ENCODE measurements around the gene SP140.
"Not testable (repeated sequence)": the region's sequence is repeated elsewhere in the genome, so short reads cannot be mapped to it uniquely, and the experiment has no call there.

The SP140 gene

DNA sequence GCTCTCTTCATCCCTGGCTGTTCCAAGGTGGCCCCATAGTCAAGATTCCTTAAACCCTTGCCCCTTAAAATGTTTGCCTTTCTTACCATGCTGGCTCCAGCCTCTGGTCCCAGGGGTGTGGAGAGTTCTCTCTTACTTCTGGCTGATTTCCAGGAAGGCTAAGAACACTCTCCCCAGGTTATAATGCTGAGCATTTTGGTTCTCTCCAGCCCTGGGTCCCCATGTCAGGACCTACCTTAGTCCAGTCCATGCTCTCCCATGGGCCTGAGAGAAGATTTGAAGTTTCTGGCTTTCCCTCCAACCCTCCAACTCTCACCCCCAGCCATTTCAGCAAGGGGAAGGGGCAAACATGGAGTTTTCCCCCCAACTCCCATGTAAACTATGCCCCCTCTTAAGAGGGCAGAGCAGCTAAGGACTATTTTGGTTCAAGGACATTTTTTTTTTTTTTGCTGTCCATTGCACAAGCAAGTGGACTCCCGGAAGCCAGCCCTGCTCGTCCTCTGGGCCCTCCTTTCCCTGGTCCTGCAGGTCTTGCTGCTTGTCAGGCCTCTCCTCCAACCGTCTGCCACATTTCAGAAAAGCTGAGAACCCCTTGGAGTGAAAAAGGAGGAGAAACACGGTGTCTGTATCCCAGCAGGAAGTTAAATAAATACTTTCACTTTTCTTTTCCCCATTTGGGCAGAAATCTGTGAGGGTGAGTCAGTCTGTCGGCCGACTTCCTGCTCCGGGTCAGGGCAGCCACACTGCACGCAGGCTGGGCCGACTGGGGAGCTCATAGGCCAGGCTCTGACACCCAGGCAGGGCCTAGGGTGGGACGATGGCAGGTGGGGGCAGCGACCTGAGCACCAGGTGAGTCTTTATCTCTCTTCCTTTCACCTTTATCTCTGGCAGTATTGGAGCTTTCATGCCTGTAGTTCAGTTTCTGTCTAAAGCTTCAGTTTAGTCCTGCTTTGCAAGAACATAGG, 101.2 kb downstream of the SP140 start, which contains the start of gene SP140L:
Gene SP140L (plus strand): TSS at position 741 of the 965 bp plus-strand sequence. CDS start 77 bp downstream, at position 818.
- peak; percentile 26 for DNase-seq (ENCODE audit: low spot score)

DNA sequence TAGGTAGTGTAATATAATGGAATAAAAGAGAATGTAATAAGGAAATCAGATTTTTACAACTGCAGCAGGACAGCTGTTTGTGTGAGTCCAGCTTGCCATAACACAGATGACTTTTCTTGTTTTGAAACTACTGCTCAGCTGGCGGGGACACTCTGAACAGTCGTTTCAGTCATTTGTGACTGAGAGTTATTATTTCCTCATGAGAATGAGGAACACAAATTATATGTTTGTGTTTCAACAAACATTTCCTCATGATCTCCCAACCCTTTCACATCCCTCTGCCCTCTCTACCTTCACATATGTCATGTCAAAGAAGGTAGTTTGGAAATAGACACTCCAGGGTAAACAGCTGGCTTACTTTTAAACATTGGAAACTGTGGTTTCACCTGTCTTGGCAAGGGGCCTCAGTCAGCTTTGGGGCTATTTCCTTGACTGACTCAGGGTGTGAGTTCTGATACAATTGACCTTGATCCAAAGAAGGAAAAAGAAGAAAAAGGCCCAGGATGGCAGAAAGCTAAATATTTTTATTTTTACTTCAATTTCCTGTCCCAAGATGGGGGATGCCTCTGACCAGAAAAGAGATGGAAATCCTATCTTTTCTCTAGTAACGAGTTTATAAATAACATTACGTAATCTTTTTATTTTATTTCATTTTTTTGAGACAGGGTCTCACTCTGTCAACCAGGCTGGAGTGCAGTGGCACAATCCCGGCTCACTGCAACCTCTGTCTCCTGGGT, 102.0 kb downstream of the SP140 start:
- no peak for DNase-seq (ENCODE audit: low spot score)

DNA sequence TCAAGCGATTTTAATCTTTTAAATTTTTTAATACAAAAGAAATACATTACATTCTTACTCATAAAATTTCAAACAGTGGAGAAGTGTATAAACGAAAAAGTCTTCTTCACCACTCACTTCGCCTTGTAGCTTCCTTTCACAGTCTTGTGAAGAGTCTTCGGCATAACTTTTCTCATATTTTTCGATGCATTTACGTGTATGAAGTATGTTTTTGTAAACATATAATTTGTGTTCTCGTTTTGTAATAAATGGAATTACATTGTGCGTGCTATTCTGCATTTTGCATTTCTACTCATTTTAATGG, 102.6 kb downstream of the SP140 start:
- DNase-seq (ENCODE audit: low spot score) = no peak

DNA sequence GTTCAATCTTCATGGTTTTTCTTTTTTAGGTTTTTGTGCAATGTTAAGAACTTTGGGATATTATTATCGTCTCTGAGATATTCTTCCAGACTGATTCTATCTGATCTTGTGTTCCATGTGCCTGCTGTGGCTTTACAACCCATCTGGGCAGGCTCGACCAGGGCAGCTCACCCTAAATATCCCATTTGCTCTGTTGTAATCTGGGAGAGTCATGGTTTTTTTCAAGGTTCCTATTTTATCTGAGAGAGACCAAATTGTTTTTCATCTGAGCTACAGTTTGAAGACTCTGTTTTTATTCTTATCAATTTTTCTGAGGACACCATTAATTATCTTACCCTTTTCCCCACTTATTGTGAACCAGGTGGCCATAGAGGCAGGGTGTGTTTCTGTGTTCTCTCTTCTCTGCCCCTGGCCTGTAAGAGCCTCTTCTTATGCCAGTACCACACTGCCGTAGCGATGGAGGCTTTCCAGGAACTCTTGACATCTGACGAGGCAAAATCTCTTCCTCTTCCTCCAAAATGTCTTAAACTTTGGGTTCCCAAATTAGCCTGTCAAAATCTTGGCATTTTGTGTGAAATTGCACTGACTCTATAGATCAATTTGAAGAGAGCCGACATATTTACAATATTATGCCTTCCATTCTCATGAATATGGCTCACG, 104.5 kb downstream of the SP140 start:
- no peak for DNase-seq (ENCODE audit: low spot score)

DNA sequence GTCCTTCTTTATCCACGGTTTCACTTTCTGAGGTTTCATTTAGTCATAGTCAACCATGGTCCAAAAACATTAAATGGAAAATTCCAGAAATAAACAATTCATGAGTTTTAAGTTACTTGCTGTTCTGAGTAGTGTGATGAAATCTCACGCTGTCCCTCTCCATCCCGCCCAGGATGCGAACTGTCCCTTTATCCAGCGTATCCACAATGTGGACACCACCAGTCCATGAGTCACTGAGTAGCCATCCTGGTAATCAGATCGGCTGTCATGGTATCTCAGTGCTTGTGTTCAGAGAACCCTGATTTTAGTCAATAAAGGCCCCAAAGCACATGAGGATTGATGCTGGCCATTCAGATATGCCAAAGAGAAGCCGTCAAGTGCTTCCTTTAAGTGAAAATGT, 105.2 kb downstream of the SP140 start:
- DNase-seq (ENCODE audit: low spot score) = no peak

DNA sequence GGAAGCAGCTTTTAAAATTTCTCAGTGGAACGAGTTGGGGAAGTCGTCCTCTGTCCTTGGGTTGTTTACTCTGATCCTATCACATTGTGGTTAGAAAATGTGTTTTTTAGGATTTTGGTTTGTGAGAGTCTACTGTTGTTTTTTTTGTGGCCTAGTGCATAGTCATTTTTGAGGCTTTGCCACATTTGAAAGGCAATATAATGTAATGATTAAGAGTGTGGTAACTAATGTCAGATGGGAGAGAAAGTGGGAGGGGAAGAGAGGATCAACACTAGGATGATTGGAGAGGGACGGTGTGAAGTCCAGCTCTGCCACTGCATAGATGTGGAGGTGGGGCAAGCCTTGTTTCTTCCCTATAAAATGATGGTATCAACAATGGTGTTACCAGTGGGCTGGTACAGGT, 109.9 kb downstream of the SP140 start:
- no peak for DNase-seq (ENCODE audit: low spot score)

DNA sequence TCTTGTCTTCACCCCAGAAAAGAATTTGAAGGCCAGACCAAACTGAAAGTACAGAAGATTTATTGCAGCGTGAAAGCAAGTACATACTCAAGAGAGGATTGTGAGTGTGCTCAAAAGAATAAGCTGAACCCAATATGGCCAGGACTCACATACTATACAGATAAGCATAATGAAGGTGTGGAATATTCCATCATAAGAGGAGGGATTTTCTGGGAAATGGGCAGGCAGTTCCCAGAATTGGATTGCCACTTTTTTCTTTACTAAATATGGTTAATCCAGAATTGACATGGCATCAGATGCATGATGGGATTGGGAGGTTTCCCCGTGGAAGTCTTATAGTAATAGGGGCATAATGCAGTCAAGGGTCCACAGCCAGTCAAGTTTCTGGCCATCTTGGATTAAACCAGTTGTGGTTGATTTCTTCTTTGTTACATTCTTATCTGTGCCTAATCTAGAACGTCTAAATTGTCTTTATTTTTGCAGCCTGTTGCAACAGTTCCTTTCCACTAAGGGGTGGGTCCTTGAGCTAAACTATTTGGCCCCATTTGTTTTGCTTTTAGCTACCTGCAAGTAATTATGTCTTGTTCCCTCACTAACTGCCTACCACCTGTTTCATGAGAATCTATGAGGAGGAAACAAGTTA, 110.4 kb downstream of the SP140 start:
- no peak for DNase-seq (ENCODE audit: low spot score)

DNA sequence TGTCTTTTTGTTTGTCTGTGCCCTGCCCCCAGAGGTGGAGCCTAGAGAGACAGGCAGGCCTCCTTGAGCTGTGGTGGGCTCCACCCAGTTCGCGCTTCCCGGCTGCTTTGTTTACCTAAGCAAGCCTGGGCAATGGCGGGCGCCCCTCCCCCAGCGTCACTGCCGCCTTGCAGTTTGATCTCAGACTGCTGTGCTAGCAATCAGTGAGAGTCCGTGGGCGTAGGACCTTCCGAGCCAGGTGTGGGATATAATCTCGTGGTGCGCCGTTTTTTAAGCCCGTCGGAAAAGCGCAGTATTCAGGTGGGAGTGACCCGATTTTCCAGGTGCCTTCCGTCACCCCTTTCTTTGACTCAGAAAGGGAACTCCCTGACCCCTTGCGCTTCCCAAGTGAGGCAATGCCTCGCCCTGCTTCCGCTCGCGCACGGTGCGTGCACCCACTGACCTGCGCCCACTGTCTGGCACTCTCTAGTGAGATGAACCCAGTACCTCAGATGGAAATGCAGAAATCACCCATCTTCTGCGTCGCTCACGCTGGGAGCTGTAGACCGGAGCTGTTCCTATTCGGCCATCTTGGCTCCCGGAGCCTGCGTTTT, 116.5 kb downstream of the SP140 start:
- not testable (repeated sequence) for DNase-seq (ENCODE audit: low spot score)

DNA sequence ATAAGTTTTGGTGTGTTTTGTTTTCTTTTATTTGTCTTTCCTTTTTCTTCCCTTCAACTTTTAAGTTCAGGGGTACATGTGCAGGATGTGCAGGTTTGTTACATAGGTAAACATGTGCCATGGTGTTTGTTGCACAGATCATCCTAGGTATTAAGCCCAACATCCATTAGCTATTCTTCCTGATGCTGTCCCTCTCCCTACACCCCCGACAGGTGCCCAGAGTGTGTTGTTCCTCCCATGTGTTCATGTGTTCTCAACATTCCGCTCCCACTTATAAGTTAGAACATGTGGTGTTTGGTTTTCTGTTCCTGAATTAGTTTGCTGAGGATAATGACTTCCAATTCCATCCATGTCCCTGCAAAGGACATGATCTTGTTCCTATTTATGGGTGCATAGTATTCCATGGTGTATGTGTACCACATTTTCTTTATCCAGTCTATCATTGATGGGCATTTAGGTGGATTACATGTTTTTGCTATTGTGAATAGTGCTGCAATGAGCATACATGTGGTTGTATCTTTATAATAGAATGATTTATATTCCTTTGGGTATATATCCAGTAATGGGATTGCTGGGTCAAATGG, 117.6 kb downstream of the SP140 start:
- DNase-seq (ENCODE audit: low spot score) = not testable (repeated sequence)

DNA sequence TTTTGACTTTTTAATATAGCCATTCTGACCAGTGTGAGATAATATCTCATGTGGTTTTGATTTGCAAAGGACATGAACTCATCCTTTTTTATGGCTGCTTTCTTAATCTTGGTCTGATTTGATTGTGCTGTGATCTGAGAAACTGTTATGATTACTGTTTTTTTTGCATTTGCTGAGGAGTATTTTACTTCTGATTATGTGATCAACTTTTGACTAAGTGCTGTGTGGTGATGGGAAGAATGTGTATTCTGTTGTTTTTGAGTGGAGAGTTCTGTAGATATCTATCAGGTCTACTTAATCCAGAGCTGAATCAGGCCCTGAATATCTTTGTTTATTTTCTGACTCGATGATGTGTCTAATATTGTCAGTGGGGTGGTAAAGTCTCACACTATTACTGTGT, 118.2 kb downstream of the SP140 start:
- no peak for DNase-seq (ENCODE audit: low spot score)

DNA sequence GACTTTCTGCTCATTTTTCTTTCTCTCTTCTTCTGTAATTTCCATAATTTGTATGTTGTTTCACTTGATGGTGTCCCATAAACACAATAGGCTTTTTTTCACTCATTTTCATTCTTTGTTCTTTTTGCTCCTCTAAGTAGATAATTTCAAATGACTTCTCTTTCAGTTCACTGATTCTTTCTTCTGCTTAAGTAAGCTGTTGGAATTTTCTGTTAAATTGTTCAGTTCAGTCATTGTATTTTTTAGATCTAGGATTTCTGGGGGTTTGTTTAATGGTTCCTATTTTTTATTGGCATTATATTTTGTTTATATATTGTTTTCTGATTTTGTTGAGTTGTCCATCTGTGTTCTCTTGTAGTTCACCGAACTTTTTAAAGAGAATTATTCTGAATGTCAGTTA, 120.9 kb downstream of the SP140 start:
- no peak for DNase-seq (ENCODE audit: low spot score)

DNA sequence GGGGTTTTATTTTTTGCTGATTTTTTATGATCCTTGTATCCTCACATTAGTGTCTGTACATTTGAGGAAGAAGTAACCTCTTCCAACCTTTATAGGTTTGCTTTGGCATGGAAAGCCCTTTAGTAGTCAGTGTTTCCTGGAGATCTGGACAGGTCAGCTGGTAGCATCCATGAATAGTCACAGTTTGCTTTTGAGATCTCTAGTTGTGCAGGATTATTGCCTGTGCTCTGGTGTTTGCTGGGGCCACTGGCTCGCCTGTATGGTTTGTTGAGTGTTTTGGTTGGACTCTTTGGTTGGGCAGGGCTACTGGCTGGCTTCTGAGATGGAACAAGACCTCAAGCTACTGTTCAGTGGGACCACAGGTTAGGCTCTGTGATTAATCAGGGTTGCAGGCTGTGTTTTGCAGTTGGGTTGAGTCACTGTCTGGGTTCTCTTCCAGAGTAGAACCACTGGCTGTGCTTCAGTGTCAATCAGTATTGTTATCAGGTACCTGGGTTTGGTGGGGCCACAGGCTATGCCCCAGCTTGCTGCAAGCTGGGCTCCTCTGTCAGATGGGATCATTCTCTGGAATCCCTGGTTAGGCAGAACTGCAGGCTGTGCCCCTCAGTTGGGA, 121.5 kb downstream of the SP140 start:
- DNase-seq (ENCODE audit: low spot score) = no peak

DNA sequence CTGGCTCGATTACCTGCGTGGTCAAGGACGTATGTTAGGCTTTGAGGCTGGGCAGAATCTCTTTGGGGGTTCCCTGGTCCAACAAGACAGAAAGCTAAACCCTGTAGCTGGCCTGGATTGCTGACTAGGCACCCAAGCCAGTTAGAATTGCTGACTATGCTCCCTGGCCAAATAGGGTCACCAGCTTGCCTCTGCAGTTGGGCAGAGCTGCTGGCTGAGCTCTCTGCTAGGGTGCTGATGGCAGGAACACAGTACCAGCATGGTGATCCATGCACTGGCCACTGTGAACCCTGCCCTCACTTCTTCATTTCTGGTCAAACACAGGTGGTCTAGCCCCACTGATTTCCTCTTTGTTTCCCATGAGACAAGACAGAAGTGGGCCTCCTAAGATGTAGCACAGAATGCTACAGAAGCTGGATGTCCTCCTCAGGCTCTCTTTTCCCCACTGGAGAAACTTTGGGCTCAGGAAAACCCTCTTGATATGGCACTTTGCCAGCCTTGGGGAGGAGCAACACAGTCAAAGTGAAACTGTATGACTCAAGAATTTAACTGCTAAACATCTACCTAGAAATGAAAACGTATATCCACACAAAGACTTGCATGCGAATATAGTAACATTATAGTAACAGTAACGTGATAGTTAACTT, 122.2 kb downstream of the SP140 start:
- no peak for DNase-seq (ENCODE audit: low spot score)

DNA sequence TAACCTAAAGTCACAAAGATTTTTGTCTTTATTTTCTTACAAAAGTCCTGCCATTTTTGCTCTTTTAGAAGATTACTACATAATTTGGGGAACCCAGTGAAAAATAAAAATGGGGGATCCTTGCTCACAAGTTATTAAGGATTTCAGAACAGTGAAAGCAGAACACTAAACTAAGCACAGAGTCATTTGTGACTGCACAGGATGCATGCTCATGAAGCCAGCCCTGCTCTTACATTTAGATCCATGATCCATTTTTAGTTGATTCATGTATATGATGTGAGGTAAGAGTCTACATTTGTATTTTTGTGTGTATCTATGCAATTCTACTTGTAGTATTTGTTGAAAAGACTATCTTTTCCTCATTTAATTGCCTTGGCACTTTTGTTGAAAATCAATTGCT, 123.3 kb downstream of the SP140 start:
- no peak for DNase-seq (ENCODE audit: low spot score)

DNA sequence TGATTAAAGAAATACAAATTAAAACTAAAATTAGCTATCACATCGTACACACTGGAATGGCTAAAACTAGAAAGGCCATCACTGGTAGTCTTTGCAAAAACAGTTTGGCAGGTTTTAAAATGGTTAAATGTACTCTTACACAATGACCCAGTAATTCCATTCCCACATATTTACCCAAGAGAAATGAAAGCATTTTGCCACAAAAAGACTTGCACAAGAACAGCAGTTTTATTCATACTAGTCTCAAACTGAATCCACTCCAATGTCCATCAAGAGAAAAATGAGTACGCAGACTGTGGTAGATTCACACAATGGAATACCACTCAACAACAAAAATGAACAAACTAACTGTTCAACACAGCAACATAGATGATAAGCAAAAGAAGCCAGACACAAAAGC, 130.5 kb downstream of the SP140 start:
- no peak for DNase-seq (ENCODE audit: low spot score)

DNA sequence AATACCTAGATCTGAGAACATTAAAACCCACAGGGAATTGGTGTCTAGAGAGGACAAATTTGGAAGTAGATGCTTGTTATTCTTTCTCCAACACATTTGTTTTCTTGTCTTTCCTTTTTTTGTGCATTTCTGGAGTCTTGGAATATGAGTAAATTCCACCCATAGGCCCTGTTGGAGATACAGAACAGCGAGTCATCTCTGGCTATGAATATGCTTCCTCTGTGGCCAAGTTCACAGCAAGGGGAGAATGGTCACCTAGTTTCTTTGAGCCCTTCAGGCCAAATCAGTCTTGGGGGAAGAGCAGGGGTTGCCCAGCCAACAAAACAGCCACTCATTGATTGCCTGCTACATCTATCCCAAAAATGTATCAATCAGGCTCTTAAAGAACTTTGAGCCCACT, 132.8 kb downstream of the SP140 start:
- DNase-seq (ENCODE audit: low spot score) = no peak

DNA sequence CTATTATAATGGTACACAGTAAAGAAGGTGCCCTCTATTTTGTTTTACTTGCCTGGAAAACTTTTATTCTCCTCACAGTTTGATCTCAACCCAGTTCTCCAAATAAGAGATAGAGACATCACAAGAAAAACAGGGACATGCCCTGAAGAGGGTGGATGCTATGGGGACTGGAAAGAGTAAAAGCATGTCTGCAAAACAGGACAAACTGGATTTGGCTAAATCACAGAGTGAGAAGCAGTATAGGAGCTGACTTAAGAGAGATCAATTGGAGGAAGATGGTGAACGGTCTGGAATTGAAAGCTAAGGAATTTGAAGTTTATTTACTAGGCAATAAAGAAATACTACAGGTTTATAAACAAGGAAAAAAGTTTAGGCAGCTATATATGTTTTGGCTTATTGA, 134.5 kb downstream of the SP140 start:
- no peak for DNase-seq (ENCODE audit: low spot score)

DNA sequence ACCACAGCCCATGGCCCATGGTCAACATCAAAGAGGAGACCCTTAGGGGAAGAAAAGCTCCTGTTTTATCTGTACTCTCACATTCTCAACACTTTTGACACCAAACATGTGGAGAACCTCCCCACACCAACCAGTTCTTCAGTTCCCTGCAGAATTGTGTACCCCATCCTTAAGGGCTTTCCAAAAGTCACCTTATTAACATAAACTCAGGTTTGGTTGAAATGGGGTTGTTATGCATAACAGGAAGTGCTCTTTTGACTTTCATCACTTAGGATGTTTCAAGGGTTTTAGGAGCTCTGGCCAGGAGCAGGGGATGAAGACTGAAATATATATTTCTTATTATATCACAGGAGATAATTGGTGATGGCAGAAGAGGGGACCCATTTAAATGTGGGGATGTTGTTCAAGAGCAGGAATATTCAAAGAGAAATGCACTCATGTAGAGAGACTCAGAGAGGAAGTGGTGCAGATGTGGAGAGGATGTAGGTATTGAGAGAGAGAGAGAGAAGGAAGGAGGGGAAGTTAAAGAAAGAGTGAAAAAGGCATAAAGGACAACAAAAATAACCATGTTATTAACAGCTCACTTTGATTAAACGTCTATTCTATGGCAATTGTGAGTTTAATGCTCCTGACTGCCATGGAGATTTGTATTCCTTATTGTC, 136.6 kb downstream of the SP140 start:
- DNase-seq (ENCODE audit: low spot score) = no peak
